Duodenal mucosa (tissue), 2 donors: Measurements from ENCODE around the gene LRRIQ1.
"Not testable (repeated sequence)": the region's sequence is repeated elsewhere in the genome, so short reads cannot be mapped to it uniquely, and the experiment has no call there.

Experiments
- H3K27ac ChIP-seq: one replicate; pipeline ENCODE4 v1.7.0; 2013; ENCODE audit warnings: low read depth, low read length
- H3K27me3 ChIP-seq, 2 donors: one replicate each; pipeline ENCODE4 v1.7.0; 2013; ENCODE audit warnings: low read length in 2 of 2, control low read depth in 1 of 2; ENCODE audit not compliant: insufficient read depth in 2 of 2, control insufficient read depth in 1 of 2
- H3K36me3 ChIP-seq, 2 donors: one replicate each; pipeline ENCODE4 v1.7.0; 2013; ENCODE audit warnings: low read length in 2 of 2, control low read depth in 1 of 2; ENCODE audit not compliant: insufficient read depth in 2 of 2, control insufficient read depth in 1 of 2
- H3K4me1 ChIP-seq, 2 donors: one replicate each; pipeline ENCODE4 v1.7.0; 2013; ENCODE audit warnings: low read length in 2 of 2, control low read depth in 1 of 2; ENCODE audit not compliant: insufficient read depth in 2 of 2, control insufficient read depth in 1 of 2
- H3K4me3 ChIP-seq, 2 donors: one replicate each; pipeline ENCODE4 v1.7.0; 2013; ENCODE audit warnings: low read length in 2 of 2, low read depth in 1 of 2
- H3K9ac ChIP-seq, 2 donors: one replicate each; pipeline ENCODE4 v1.7.0; 2013; ENCODE audit warnings: low read length in 2 of 2, low read depth in 1 of 2
- H3K9me3 ChIP-seq, 2 donors: one replicate each; pipeline ENCODE4 v1.7.0; 2013; ENCODE audit warnings: low read length in 2 of 2, control low read depth in 1 of 2; ENCODE audit not compliant: control insufficient read depth in 1 of 2

The LRRIQ1 gene

GRCh38 chr12:85036234-85036707, at the start of gene LRRIQ1, which contains the start of gene TSPAN19:
LRRIQ1 (plus strand) TSS chr12:85036351; CDS start chr12:85038177, 1,826 bp downstream.
TSPAN19 (minus strand) TSS chr12:85036277; CDS start chr12:85029946, 6,331 bp downstream.
- H3K27ac ChIP-seq, result no peak within 1 kb of the TSS
- no peak within 1 kb of the TSS for H3K9ac ChIP-seq
- no peaks in the 10 kb centered on the region for H3K9me3 ChIP-seq

GRCh38 chr12:84986586-84986985, 49.6 kb upstream of the LRRIQ1 start:
- Histone ChIP-seq H3K27me3 (no peaks in the 10 kb centered on the region), H3K9me3 (no peaks in the 10 kb centered on the region), H3K36me3 (no peaks in the 10 kb centered on the region), H3K4me3 (no peak overlapping the region), H3K4me1 (no peaks in the 10 kb centered on the region), H3K9ac (no peak overlapping the region), H3K27ac (no peak overlapping the region)

More at GRCh38 chr12:85036234-85036707, at the start of gene LRRIQ1, which contains the start of gene TSPAN19:
- H3K27me3 ChIP-seq, result no peaks in the 10 kb centered on the region
- H3K4me3 ChIP-seq, result peak within 1 kb of the TSS; percentile 65 to 68
- no peaks in the 10 kb centered on the region for H3K36me3 ChIP-seq
- H3K4me1 ChIP-seq, result no peaks in the 10 kb centered on the region

GRCh38 chr12:84994426-84994825, 41.7 kb upstream of the LRRIQ1 start:
- no peaks in the 10 kb centered on the region for H3K4me1 ChIP-seq
- no peak overlapping the region for H3K4me3 ChIP-seq
- H3K9me3 ChIP-seq, result no peaks in the 10 kb centered on the region
- no peaks in the 10 kb centered on the region for H3K36me3 ChIP-seq
- no peaks in the 10 kb centered on the region for H3K27me3 ChIP-seq
- no peak overlapping the region for H3K9ac ChIP-seq
- no peak overlapping the region for H3K27ac ChIP-seq

- Histone ChIP-seq H3K9me3 (no peaks in the 10 kb centered on the region), H3K27me3 (no peaks in the 10 kb centered on the region), H3K36me3 (no peaks in the 10 kb centered on the region), H3K4me3 (no peak overlapping the region), H3K4me1 (no peaks in the 10 kb centered on the region), H3K27ac (no peak overlapping the region), H3K9ac (no peak overlapping the region)
These were observed 40.5 kb upstream of the LRRIQ1 start for GRCh38 chr12:84995641-84996040.

GRCh38 chr12:84996759-84997158, 39.4 kb upstream of the LRRIQ1 start:
- Histone ChIP-seq H3K27ac (no peak overlapping the region), H3K4me1 (no peaks in the 10 kb centered on the region), H3K9ac (no peak overlapping the region)

GRCh38 chr12:84998341-84998740, 37.8 kb upstream of the LRRIQ1 start:
- H3K4me3 ChIP-seq, result no peak overlapping the region

More at GRCh38 chr12:84996759-84997158, 39.4 kb upstream of the LRRIQ1 start:
- Histone ChIP-seq H3K4me3 (no peak overlapping the region), H3K9me3 (no peaks in the 10 kb centered on the region), H3K27me3 (no peaks in the 10 kb centered on the region), H3K36me3 (no peaks in the 10 kb centered on the region)

GRCh38 chr12:85000729-85001128, 35.4 kb upstream of the LRRIQ1 start:
- no peak overlapping the region for H3K4me3 ChIP-seq
- H3K27me3 ChIP-seq, result no peaks in the 10 kb centered on the region
- H3K9me3 ChIP-seq, result no peaks in the 10 kb centered on the region
- H3K27ac ChIP-seq, result no peak overlapping the region
- H3K4me1 ChIP-seq, result no peaks in the 10 kb centered on the region
- no peaks in the 10 kb centered on the region for H3K36me3 ChIP-seq
- H3K9ac ChIP-seq, result no peak overlapping the region

More at GRCh38 chr12:84998341-84998740, 37.8 kb upstream of the LRRIQ1 start:
- Histone ChIP-seq H3K9ac (no peak overlapping the region), H3K4me1 (no peaks in the 10 kb centered on the region), H3K27ac (no peak overlapping the region), H3K36me3 (no peaks in the 10 kb centered on the region), H3K27me3 (no peaks in the 10 kb centered on the region), H3K9me3 (no peaks in the 10 kb centered on the region)

GRCh38 chr12:85002778-85003296, 33.3 kb upstream of the LRRIQ1 start:
- Histone ChIP-seq H3K36me3 (no peaks in the 10 kb centered on the region), H3K4me1 (no peaks in the 10 kb centered on the region), H3K9me3 (no peaks in the 10 kb centered on the region), H3K4me3 (no peak overlapping the region), H3K27ac (no peak overlapping the region), H3K9ac (no peak overlapping the region), H3K27me3 (no peaks in the 10 kb centered on the region)

- Histone ChIP-seq H3K27me3 (no peaks in the 10 kb centered on the region), H3K9ac (no peak overlapping the region), H3K27ac (no peak overlapping the region), H3K4me3 (no peak overlapping the region), H3K36me3 (no peaks in the 10 kb centered on the region), H3K9me3 (no peaks in the 10 kb centered on the region), H3K4me1 (no peaks in the 10 kb centered on the region)
These were observed 31.9 kb upstream of the LRRIQ1 start for GRCh38 chr12:85004204-85004603.

- H3K9me3 ChIP-seq, H3K4me3 ChIP-seq, H3K9ac ChIP-seq, H3K27me3 ChIP-seq, H3K36me3 ChIP-seq, H3K27ac ChIP-seq, H3K4me1 ChIP-seq: not testable (repeated sequence)
These were observed 31.1 kb upstream of the LRRIQ1 start for GRCh38 chr12:85005047-85005446.
